ENCODE measurements around the gene OPTN.

- no peak for TF ChIP-seq CTCF (IDR thresholded peaks at IDR 0.05)
- TF ChIP-seq POLR2A (IDR thresholded peaks at IDR 0.05; ENCODE audit: low read depth): no peak
- no peak for TF ChIP-seq EP300 (IDR thresholded peaks at IDR 0.05)
Observed at GRCh38 chr10:13054844-13055243, 45.1 kb upstream of the OPTN start.

Data from esophagus muscularis mucosa (tissue), 4 donors.